SKM-1 (cell line): ENCODE data around the gene STN1.

Experiments
- DNase-seq: peaks from one replicate; lab custom pipeline; 2025; ENCODE audit not compliant: unreplicated experiment; lab: John Stamatoyannopoulos, UW

Gene STN1

DNA sequence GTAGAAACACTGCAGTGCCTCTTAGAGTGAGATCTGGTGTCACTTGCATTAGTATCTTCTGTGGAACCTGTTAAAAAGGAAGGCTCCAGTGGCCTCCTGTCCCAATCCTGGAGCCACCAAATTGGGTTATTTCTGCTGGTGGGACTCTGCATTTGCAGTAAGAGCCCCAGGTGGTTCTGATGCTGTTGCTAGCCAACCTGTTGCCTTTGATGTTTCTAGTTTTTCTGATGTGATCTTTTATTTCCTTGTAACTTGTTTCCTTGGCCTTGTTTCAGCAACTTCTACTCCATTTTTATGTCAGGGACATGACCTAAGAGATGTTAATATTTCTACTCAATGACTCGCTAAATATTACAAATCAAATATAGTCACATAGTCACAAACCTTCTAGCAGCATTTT, 12.5 kb upstream of the STN1 start:
- DNase-seq = no peak

DNA sequence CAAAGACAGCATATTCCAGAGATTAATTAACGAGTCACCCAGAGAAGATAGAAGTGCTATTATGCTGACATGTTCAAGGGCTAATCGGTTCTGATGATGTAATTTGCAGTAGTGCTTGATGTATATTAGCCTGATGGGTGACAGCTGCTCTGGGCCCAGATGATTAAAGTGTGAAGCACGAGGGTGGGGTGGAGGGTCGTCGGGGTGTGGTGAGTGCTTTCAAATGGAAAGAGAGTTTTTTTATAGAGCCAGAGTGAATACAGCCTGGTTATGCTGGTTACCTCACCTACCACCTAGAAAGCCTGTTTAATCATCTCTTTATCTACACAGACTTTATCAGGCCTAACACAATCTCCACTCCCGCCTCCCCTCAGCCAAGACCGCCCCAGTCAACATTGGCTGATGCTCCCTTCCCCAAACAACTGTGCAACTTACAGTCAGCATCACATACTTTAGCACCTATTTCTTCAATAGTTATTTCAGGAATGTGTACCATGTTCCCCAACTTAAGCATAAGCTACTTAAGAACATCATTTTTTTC, 11.5 kb upstream of the STN1 start:
- no peak for DNase-seq

DNA sequence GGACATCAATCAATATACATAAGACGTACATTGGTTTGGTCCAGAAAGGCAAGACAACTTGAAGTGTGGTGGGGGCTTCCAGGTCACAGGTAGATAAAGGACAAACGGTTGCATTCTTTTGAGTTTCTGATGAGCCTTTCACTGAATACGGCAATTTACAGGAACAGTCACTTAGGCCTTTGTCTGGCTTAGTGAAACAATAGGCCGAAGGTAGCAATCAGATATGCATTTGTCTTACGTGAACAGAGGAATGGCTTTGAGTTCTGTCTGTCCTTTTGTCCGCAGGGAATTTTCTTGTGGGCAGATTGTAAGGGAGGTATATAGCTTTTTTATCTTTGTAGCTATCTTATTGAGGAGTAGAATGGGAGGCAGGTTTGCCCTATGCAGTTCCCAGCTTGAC, 10.8 kb upstream of the STN1 start:
- DNase-seq = no peak

DNA sequence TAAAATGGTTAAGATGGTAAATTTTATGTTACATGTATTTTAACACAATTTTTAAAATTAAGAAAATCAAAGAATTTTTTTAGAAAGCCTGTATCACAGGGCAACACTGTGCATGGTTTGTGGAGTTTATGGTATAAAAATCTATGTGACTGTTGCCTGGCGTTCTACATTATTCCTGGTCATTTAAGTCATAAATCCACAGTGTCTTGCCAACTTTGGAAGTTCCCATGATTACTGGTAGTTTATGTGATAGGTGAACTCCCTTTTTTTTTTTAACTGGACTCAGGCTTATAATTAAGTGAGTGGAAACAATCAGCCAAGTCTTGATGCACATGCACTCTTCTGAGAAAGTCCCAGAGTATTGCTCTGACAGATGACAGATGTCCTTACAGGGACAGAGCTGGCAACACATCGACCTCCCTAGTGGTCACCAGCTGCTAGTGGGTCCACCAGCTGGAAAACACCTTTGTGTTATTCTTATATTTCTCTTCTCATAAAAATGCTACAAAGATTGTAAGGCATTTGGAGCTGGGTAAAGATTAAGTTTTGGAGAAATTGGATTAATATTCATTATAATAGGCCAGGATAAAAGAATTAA, 8.8 kb upstream of the STN1 start:
- no peak for DNase-seq

DNA sequence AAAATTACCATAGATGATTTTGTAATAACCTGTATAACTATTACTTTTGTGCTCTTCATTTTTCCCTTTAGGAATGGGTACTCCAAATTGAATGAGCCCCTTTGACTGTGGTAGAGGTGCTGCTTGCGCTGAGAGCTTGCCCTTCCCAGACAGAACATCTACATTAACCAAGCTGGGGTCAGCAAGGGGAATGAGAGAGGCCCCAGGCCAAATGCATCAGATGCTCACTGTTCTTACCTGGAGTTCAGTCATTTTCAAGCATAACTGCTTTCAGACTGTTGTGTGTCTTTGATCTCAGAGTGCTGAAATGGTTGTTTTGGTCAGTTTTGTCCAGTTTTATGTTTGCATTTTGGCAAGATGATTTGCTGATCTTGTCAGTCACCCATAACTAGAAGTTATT, 7.6 kb upstream of the STN1 start:
- DNase-seq = no peak

DNA sequence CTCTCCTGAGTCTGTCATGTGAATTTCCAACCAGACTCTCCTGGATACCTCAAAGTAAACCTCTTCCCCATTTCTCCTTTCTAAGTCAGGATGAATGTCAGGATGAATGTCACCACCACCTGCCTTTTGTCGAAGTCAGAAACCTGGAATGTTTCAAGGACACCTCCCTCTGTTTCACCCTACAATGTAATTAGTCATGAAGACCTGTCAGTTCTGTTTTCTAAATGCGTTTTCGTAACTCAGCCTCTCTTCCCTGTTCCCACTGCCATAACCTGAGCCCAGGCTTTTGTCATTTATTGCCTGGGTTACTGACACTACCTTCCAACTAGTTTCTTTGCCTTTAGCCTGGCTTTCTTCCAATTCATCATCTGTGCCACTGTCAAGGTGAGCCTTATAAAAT, 5.5 kb upstream of the STN1 start:
- DNase-seq = no peak

DNA sequence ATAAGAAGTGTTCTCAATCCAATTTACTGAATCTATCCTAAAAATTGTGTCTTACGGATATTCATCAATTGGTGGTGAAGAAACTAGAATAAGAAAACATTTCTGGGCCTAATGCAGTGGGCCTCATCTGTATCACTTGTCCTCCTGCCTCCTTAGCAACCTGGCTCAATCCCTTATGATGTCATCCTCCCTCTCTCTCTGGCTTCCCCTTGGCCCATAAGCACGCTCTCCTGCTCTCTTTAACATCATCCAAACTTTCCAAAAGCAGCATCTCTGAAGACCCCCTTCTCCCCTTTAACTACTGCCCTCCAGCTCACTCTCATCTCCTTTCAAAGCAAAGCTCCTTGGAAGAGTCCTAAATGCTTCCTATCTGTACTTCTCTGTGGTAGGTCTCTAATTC, 4.7 kb upstream of the STN1 start:
- no peak for DNase-seq

DNA sequence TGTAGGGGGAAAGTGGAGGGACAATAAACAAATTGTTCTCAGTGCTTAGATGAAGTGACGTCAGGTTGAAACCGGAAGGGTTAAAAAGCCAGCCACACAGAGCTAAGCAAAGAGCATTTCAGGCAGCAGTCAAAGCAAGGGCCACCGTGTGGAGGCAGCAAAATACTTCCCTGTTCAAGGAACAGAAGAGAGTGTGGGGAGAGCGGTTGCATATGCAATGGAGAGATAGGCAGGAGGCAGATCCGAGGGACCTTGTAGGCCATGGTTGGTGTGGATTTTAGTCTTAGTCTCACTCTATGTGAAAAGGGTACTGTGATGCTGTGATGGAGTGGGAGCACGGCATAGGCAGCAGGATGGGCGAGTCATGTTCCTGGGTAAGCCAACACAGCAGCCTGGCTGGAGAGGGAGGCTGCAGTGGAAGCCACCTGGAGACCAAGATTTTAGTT, 3.8 kb upstream of the STN1 start:
- no peak for DNase-seq

DNA sequence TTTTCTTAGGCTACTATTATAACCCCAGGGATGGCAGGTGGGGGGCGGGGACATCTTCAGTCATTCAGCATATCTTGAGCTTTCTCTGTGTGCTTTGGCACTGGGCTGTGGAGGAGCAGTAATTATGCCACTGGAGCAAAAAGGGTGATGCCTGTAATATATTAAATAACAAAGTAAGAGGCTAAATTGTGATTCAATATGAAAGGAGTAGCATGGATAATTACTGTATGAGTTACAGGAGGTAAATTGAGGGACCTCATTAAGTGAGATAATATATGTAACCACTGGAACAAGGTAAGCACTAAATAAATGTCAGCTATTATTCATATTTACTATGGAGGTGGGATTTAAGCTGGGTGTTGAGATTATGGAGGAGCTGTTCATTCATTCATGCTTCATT, 3.3 kb upstream of the STN1 start:
- no peak for DNase-seq

DNA sequence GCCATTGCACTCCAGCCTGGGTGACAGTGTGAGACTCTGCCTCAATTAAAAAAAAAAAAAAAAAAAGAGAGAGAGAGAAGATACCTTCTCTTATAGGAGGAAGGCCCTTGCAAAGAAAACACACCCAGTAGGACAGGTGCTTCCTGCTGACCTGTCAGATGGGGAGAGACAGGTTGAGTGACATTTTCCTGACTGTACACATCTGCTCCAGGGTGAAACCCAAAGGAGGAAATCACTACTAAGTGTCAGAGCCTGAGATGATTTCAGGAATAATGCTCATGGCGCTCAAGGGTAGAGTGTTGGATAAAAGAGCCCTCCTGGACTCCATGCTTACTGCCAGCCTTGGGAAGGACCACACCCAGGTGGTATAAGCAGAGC, 1.7 kb upstream of the STN1 start:
- no peak for DNase-seq

DNA sequence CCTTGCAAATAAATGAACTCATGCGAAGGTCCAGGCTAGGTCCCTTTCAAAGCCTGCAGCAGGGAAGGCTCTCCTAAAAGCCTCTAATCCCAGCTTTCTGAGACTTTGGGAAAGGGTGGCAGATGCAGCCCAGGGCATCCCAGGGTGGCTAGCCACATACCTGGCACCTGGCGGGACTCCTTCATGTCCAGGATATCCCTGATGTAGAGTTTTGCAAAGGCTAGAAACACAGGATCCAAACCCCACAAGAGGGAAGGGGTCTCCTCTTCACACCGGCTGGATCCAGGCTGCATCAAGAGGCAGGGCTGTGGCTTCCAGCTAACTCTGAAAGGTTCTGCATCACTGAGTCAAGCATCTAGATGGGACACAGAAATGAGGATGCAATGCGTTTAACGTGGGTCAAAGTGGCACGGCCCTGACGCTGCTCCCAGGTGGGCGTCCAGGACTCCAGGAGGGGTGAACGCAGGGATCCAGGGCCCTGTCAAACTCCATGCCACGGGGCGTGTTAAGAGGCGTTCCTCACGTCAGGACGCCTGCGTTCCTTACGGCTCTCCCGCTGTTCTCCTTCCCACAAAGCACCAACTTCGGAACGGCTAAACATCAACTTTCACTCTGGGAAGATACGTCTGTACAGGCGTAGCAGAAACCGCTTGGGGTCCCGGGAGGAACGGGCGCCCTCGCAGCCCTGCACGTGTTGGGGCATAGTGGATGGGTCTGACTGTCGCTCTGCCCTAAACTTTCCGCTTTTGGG, 507 bp downstream of the STN1 start:
- peak; percentile 35 for DNase-seq

DNA sequence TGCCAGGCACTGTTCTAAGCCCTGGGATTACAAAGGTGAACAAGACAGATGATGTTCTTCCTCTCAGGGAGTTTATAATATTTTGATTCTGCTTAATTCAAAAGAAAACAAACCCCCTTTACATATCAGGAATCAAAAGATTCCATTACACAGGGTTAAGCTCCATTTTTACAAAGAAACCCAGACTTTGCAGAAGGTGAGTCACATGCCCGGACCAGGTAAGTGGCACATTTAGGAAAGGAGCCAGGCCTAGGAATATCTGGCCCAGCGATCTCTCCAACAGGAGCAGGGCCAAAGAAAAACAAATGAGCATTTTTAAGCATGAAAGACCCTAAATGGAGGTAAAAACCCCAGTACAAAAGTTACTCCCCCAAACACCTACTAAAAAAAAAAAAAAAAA, 1.1 kb downstream of the STN1 start:
- no peak for DNase-seq

DNA sequence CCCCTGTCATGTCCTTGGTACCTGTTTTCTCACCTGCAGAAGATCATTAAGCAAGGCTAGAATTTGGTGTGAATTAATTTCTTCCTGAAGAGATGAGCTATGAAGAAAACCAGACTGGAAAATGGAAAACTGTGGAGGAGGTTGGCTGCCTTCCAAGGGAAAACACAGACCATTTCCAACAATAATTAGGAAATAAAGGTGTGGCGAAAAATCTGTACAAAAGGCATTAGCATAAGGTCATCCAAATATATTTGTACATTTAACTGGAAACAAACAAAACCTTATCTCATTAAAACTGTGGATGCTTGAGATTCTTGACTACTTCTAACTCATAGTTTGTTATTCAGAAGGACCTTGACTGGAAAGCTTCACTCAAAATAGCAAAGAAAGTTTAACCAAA, 1.7 kb downstream of the STN1 start:
- no peak for DNase-seq

DNA sequence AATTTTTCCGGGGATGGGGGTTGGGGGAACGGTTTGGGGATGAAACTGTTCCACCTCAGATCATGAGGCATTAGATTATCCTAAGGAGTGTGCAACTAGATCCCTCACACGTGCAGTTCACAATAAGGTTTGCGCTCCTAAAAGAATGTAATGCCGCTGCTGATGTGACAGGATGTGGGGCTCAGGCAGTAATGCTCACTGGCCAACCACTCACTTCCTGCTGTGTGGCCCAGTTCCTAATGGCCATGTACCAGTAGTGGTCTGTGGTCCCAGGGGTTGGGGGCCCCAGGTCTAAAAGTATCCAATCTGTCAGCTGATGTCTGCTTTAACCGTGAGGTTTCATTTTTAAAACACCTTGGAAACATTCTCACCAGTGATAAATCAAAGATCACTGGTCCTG, 2.2 kb downstream of the STN1 start:
- DNase-seq = no peak

DNA sequence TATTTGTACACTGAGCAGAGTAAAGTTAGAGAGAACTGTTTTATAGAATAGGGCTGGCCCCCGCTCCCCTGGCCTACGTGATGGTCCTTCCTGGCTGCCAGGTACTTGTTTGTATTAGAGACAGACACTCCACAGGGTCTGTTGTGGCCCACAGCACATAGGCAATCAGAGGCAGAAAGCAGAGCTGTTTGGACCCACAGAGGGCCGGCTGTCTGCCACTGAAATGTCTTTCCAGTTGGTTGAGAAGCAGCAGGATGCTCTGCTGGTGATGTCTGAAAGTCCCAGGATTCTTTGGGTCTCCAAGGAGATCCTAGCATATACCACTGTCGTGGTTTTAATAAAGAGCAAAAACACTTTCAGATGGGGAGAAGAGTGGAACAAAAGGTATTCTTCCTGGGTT, 5.2 kb downstream of the STN1 start:
- DNase-seq = no peak

DNA sequence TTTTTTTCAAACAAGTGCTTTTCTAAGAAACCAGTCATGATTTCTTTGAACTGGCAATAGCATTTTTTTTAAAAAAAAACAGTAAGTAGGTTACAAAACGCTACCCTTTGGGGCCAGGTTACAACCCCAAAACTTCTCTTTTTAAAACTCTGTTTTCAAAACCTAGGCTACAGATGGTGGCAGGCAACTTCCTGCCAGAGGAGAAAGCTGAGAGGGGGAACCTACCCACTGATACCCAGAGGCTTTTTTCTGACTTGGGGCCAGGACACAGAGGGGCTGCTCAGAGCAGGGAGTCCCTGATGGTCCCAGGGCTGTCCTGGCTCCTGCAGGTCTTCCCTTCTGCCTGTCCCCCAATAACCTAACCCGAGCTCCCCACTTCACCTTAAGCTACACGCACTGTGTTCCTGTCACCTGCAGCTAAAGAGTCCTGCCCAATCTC, 6.9 kb downstream of the STN1 start:
- DNase-seq = peak; percentile 56

DNA sequence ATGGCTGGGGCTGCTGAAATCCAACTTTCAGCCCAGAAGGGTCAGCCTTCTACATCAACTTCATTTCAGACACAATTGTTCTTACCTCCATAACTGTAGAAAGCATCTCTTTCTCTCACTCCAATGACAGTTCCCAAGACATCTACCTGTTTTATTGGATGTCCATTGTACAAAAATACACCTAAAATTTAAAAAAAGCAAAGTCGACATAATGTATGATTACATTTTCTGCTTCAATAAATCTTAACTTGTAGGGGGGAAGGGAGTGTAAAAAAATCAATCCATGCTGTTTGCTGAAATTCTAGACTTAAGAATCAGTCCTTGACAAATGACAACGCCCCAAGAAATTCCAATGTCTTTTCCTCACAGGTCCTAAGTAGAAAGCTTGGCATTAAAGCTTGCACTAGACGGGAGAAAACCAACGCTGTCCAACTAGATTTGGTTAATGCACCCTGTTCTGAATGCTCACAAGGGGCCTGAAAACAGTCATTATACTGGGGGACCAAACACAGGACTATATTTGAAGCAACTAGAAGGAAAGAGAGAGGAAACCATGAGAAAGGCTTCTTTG, 7.5 kb downstream of the STN1 start:
- DNase-seq = no peak

DNA sequence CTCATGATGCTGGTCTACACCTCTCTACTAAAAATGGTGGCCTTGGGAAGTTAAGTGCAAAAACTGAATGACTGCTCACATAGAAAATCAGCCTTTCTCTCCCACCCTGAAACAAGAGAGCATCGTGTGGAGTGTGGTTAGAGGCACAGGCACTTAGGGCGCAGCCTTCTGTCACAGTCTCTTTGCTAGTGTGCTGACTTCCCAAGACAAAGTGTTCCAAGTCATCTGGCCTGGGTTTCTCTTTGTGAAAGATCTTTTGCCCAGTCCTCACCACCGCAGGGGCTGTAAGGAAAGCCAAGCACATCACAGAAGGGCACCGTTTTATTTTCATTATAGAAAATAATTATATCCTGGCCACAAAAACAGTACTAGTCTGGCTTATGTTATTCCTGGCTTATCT, 12.5 kb downstream of the STN1 start:
- DNase-seq = no peak

DNA sequence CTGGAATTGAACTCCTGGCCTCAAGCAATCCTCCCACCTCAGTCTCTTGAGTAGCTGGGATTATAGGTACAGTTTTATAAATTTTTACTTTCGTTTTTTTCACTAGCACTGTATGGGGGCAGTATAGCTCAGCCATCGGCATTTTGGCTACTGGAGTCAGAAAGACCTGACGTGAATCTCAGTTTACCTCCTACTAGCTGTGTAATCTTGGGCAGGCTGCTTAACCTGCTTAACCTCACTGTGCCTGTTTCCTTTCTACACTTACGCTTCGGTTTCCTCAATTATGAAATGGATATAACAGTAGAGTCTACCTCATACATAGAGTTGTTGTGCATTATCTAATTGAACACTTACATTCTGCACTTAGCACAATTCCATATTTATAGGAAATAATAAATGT, 16.7 kb downstream of the STN1 start:
- DNase-seq = no peak

DNA sequence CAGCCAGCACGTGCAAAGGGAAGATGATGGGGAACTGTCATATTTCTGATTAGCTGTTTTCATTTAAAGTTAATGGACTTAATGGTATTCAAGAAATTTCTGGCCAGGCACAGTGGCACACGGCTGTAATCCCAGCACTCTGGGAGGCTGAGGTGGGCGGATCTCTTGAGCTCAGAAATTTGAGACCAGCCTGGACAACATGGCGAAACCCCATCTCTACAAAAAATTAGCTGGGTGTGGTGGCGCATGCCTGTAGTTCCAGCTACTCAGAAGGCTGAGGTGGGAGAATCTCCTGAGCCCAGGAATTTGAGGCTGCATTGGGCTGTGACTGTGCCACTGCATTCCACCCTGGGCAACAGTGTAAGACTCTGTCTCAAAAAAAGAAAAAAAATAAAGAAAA, 18.7 kb downstream of the STN1 start:
- no peak for DNase-seq

DNA sequence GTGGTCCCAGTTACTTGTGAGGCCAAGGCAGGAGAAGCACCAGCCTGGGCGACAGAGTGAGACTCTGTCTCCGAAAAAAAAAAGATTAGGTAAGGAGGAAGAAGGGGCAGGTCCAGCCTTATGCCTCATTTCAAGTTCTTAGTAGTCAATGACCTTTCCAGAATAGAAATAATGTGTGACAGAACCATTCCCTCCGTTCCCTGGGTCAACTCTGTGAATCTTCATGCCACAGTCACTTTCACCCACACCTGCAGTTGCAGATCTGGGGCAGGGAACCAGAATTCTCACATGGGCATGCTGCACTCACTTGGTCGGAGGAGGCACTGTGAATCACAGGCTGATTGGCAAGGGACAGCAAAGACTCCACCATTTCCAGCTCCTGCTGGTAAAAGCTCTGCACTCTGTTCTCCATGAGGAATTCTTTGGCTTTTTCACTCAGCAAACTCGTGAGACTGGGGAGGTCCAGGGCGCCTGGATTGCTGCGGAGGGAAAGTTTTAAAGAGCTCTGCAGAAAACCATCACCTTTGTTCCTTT, 20.7 kb downstream of the STN1 start:
- DNase-seq = no peak

DNA sequence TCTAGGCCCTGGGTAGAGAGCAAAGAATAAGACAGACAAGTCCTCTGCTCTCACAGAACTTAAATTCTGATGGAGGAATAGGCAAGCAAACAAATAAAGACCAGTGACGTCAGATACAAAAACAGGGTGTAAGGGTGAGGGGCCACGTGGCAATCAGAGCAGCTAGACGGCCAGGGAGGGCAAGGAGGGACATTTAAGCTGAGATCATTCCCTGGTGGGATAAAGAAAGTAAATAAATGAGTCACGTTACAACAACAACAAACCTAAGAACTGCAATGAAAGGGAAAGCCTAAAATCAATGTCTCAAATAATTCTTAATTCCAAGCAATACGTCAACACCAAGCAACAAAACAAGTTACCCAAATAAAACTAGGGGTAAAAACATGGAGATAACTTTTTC, 21.8 kb downstream of the STN1 start:
- no peak for DNase-seq
